GM15510 (cell line): Measurements from ENCODE around the gene MUC6.

Source experiments
- POLR2A ChIP-seq: IDR thresholded peaks from 3 replicates; pipeline ENCODE4 v1.6.1; 2011; ENCODE audit warnings: borderline replicate concordance; ENCODE audit not compliant: insufficient read length; ENCODE audit errors: extremely low read depth

Gene MUC6

DNA sequence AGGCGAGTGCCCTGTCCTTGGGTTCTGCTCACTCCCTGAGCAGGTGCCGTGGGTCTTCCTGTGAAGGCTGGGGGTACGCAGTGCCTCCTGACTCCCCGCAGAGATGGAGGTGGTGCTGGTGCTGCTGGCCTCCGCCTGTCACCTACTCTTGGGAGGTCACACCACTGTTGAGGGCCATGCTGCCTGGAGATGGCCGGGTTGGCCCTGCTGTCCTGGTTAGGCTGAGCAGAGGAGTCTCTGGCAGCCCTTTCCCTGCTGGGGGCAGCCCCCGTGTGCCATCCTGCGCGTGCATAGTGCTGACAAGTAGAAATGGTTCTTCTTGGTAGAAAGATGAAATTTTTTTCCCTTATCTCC lies 49.6 kb downstream of the MUC6 start:
- no peak for TF ChIP-seq POLR2A

DNA sequence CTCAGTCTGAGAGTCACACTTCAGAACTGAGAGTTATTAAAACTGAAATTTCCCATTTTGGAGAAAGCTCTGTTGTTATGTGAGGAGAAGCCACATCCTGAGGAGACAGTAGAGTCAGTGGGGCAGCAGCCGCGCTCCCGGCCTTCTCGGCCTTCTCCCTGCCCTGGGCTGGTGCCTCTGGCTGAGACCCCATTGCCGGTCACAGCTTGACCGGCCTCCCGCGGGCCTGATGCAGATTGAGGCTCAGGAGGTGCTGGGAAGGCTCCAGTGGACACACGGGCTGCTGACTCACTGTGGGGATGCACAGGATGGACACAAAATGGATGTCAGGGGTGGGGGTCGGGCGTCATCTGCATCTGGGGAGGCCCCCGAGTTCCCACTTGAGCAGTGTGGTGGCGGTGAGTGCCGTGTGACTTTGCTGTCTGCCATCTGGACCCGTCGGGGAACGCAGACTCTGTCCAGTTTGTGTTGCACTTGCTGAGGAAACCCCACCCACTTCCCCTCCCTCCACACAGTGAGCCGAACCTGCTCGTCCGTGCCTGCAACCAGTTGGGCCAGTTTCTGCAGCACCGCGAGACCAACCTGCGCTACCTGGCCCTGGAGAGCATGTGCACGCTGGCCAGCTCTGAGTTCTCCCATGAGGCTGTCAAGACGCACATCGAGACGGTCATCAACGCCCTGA lies 50.1 kb downstream of the MUC6 start:
- TF ChIP-seq POLR2A = no peak

DNA sequence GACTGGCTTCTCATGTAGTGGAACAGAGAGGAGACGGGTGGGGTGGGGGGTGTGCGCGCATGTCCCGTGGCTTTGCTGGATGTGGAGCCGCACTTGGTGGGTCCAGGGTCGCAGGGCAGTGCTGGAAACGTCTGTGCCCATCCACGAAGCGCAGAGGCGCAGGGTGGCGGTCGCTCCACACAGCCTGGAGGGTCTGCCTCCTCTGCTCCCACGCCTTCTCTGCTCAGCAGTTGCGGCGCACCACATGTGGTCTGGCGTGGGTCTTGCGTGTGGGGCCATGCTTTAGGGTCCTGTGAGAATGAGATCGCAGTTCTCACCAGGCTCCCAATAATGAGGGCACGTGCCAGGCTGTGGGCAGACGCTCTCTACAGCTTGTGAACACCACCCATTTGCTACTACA lies 50.7 kb downstream of the MUC6 start:
- TF ChIP-seq POLR2A = no peak

DNA sequence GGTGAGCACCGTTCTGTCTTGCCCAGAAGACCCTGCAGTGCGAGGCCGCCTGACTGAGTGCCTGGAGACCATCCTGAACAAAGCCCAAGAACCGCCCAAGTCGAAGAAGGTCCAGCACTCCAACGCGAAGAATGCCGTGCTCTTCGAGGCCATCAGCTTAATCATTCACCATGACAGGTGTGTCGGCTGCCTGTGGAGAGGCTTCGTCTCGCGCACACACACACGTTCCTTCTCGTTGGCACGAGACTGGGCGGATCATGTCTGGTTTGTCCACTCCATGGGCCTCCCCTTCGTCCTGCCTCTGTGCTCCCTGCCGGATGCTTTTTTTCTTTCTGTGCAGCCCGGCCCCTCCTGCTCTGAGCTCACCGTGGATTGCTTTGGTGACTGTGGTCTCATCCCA lies 51.1 kb downstream of the MUC6 start:
- TF ChIP-seq POLR2A = no peak

DNA sequence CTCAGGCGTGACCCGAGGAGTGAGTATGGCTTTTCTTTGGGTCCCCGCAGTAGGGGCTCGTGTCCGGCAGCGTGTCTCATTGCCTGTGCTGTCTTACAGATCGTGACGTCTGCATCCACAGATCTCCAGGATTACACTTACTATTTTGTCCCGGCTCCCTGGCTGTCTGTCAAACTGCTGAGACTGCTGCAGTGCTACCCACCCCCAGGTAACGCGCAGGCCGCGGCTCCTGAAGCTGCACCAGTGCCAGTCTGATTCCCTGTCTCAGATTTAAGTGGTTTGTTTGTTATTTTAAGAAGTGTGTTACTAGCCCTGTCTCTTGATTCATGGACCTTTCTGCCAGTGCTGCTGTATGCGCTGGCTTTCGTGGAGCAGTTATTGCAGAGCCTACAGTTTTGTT lies 52.0 kb downstream of the MUC6 start:
- no peak for TF ChIP-seq POLR2A

DNA sequence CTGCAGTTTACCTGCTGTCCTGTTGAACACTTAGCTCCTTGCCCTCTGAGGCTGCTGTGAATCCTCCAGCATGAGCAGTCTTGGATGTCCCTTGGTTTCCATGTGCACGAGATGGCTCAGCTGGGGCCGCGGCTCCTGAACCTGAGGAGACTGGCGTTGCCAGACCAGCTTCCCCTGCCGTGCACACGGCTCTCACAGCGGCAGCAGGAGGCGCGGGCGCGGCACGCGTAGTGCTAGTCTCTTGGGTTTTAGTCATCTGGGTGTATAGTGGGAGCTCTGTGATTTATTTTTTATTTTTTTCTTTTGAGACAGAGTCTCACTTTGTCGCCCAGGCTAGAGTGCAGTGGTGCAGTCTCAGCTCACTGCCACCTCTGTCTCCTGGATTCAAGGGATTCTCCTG lies 54.8 kb downstream of the MUC6 start:
- no peak for TF ChIP-seq POLR2A

DNA sequence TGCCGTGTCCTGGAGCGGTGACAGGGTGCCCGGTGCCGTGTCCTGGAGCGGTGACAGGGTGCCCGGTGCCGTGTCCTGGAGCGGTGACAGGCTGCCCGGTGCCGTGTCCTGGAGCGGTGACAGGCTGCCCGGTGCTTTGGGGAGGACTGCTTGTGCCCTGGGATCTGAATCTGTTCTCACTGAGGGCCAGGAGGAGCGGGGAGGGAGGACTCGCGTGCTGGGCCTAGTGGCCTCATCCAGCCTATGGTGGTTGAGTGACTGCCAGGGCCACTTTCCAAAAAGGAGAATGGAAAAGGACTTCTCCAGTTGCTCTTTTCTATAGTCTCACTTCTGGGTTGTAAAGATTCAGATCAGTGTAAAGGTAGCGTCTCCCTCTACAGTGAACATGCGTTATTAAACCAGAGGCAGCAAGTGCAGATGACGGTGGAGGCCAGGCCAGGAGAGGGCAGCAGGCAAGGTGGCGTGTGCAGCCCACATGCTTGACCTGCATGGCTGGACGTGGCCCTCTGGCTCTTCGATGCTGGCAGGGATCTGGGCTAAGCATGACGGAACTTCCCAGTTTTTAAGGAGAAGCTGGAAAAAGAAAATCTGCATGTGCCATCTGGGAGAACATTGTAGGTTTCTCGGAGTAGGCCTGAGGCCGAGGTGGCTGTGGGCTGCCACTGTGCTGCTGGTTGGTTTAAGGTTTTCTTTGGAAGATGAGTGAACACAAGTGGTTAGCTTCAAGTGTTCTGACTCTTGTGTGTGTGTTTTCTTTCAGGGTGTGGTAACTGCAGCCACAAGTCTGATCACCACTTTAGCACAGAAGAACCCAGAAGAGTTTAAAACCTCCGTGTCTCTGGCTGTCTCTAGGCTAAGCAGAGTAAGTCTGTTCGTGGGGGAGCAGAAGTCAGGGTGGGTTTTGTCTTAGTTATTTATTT lies 55.8 kb downstream of the MUC6 start:
- TF ChIP-seq POLR2A = no peak

DNA sequence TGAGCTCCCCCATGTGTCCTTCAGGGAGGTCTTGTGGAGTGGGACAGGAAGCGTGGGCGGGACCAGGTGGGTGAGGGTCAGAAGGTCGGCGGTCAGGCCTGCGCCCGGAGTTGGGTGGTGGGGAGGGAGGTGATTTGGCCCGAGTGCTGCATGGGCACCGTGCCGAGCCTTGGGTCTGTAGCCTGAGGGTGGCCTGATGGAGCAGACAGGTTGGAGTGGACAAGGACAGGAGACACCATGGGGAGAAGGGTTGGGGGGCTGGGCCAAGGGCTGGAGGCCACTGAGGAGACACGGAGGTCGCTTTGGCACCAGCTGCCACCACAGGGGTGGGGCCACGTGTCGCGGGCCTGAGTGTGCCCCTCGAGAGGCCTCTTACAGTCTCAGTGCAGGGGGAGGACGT lies 57.7 kb downstream of the MUC6 start:
- no peak for TF ChIP-seq POLR2A

DNA sequence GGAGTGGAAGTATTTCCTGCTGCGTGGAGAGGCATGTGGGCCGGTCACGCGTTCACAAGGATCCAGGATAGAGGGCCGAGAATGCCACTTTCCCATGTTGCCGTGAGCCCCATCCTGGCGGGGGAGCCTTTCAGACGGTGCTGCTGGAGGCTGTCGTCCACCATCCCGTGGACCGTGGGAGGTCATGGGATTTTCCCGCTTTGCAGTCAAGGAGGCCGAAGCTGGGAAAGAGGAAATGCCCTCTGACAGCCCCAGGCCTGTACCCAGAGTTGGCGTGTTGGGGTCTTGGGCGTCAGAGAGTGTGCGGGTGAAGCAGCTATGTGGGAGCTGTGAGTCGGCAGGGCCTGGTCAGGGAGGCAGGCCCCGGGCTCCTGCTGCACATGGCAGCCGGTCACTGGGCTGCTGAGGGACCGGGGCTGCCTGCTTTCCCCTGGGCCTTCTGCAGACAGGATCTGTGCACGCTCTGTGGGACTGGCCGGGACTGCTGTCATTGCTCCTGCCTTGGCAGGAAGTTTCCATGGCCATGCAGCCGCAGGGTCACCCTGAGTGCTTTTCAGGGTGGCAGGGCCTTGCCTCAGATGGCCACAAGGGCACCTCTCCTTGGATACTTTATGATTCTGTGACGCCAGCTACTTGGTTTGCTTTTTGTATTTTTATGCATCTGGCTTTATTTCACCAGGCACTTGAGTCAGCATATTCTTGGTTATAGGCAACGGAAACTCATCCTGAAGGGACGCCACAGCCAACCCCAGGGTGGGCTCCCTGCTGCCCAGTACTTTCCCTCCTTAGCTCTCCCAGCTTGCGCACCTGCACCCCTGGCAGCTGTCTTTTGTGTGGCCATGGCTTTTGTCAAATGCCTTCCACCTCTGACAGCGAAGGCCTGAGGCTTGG lies 58.4 kb downstream of the MUC6 start:
- TF ChIP-seq POLR2A = no peak

DNA sequence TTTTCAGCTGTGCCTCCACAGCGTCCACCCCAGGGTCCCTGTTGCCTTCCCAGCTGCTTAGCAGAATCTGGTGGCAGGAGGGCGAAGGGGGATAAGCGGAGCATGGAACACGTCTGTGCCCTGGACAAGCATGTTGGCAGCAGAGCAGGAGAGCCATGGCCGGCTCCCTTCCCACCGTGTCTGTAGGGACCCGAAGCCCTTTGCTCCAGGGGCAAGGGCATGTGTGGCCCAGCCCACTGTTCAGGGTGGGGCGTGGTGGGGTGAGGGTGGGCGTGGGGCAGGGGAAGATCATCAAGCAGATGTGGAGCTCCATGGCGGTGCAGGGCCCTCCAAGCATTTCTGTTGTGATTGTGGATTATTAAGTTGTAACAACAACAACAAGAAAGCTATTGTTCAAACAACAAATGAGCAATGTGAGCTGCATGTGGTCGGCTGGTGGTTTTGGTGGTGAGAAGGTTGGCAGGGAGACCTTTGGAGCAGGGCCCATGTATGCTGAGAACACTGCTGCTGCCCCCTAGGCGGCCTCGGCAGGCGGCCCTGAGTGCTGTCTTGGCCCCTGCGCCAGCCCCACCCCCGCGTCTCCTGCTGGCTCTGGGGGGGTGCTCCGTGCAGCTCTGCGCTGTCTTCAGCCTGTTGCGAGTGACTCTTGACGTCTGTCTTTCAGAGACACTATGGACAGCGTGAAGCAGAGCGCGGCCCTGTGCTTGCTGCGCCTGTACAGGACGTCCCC lies 59.9 kb downstream of the MUC6 start:
- no peak for TF ChIP-seq POLR2A

DNA sequence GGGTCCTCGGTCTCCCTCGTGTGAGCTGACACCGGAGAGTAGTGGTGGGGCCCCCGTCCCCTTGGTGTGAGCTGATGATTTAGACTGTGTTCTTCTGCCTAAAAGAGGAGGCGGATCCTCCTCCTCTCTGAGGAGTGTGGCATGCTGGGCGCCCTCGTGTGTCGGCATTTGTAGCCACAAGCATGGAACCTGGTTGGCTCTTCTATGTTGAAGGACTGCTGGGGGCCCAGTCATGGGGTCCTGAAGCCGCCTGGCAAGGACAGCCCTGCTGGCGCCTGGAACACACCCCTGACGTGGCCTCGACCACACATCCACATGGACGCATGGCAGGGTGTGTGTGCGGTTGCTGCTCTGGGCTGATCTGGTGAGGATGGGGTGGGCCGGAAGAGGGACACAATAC lies 60.7 kb downstream of the MUC6 start:
- no peak for TF ChIP-seq POLR2A

DNA sequence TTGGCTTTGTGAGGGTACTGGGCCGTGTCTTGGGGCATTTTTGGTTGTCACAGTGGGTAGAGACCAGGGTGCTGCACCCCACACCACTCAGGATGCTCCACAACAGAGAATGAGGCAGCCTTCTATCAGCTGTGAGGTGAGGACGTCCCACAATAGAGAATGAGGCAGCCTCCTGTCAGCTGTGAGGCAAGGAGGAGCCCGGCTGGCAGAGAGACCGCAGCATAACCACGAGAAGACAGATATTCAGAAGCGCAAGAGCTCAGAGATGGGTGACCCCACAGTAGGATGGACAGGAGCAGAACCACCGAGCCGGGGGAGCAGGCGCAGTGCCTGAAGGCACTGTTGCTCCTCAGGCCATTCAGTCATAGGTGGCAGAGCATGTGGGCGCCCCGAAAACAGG lies 63.3 kb downstream of the MUC6 start:
- no peak for TF ChIP-seq POLR2A

DNA sequence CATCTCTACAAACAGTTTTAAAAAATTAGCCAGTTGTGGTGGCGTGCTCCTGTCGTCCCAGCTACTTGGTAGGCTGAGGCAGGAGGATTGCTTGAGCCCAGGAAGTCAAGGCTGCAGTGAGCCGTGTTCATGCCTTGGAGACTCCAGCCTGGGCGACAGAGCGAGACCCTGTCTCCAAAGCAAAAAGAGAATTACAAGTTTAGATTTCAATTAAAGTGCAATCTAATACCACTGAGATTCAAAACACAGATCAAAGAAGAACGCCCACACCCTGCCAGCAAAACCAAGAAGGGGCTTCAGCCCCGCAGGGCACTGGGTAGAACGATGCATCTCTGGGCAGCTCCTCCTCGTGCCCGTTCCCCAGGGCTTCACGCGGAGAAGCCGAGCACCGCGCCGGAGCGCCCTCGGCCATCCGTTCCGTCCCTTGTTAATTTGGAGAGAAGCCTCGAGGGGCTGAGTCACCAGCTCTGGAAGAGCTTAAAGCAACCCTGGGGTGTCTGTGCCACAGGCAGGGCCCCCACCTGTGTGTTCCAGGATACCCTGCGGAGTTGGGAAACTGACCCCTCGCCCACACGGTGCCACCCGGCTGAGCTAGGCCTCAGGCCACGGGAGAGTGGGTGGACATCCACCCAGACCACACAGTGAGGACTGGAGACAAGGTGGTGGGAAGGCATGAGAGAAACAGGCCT lies 63.9 kb downstream of the MUC6 start:
- no peak for TF ChIP-seq POLR2A
